ENCODE results near the gene RCCD1. TPM values are rescaled to one million over a fixed set of nuclear protein-coding genes. Genes with fewer than 3 reads are reported as not detected.

Gene RCCD1
- total RNA-seq, 1 experiment from 2014 or later: 38.5 TPM

GRCh38 chr15:90986790-90987507, 32.3 kb downstream of the RCCD1 start:
- ATAC-seq: no peak
- no peaks in the 10 kb centered on the region for H3K9me3 ChIP-seq (ENCODE audit: control insufficient read depth in 1 of 2, insufficient read depth in 1 of 2, low read depth in 1 of 2, low read length in 2 of 2)
- peaks cover 11 to 29% of the 10 kb centered on the region in 2 experiments for H3K36me3 ChIP-seq (ENCODE audit: control insufficient read depth in 1 of 2, insufficient read depth in 2 of 2, low read length in 2 of 2)
- no TSS peak for BruUV-seq (replicated peaks)
- no peaks in the 10 kb centered on the region for H3K9me2 ChIP-seq (ENCODE audit: insufficient read depth)
- H2AFZ ChIP-seq (ENCODE audit: low read depth, low read length, poor library complexity, severe bottlenecking): no peak overlapping the region
- peaks cover 0 to under 1% of the 10 kb centered on the region in 2 experiments; a peak in 1 of 4 replicates for H3K4me1 ChIP-seq (ENCODE audit: control insufficient read depth in 1 of 2, insufficient read depth in 2 of 2, low read length in 2 of 2)
- no peak for TF ChIP-seq SRF (IDR thresholded peaks at IDR 0.05; ENCODE audit: low read depth)
- no peak overlapping the region for H3K4me2 ChIP-seq (ENCODE audit: low read length)
- RAD21 ChIA-PET (ENCODE audit: low non-redundant PET in 1 of 2, low total read pairs in 2 of 2, uncharacterized antibody in 2 of 2, unreplicated experiment in 2 of 2): no interaction called here
- H4K20me1 ChIP-seq (ENCODE audit: insufficient read depth): no peaks in the 10 kb centered on the region
- intact Hi-C loops (cut with micrococcal nuclease): no loop called here
- DNase-seq (ENCODE audit: low read depth, low spot score): no peak
- peaks cover 98% of the 10 kb centered on the region for H3K79me2 ChIP-seq (ENCODE audit: insufficient read depth, low read length)
- POLR2A ChIA-PET: no interaction called here
- no peak overlapping the region for H3K9ac ChIP-seq (ENCODE audit: low read length)
- H3K27ac ChIP-seq (ENCODE audit: low read depth, low read length): no peak overlapping the region
- no peak overlapping the region for H3K4me3 ChIP-seq (replicated peaks in 1 of 2; ENCODE audit: low read depth in 1 of 2, low read length in 2 of 2)
- CTCF ChIA-PET: interaction anchor here (1.3 kb wide), 1 partner anchor 52 kb away, joined by 4 read pairs; the partner anchor contains the start of gene UNC45A
- H3K27me3 ChIP-seq (ENCODE audit: insufficient read depth, low read length): no peaks in the 10 kb centered on the region

- no peak for DNase-seq (ENCODE audit: low read depth, low spot score)
- TF ChIP-seq ZNF274 (IDR thresholded peaks at IDR 0.05; ENCODE audit: low read depth, low read length) (no peak), CBX3 (IDR thresholded peaks at IDR 0.05; ENCODE audit: low read depth) (no peak), ZFX (IDR thresholded peaks at IDR 0.05) (no peak), CEBPB (IDR thresholded peaks at IDR 0.05; ENCODE audit: low read depth) (no peak), RAD21 (IDR thresholded peaks at IDR 0.05; ENCODE audit: low read depth) (no peak), EZH2 (IDR thresholded peaks at IDR 0.05) (no peak), TCF7L2 (IDR thresholded peaks at IDR 0.05; ENCODE audit: borderline replicate concordance, extremely low read depth, insufficient read depth, insufficient read length) (no peak), FOSL1 (IDR thresholded peaks at IDR 0.05; ENCODE audit: low read depth) (no peak), POLR2A (IDR thresholded peaks at IDR 0.05; ENCODE audit: borderline replicate concordance, extremely low read depth, insufficient read depth, insufficient read length) (no peak)
- H3K4me2 ChIP-seq (ENCODE audit: low read length): no peak overlapping the region
- H3K27ac ChIP-seq (ENCODE audit: low read depth, low read length): no peak overlapping the region
- no peaks in the 10 kb centered on the region for H3K9me2 ChIP-seq (ENCODE audit: insufficient read depth)
- no TSS peak for BruUV-seq (replicated peaks)
- no peaks in the 10 kb centered on the region for H4K20me1 ChIP-seq (ENCODE audit: insufficient read depth)
- no peak overlapping the region for H2AFZ ChIP-seq (ENCODE audit: low read depth, low read length, poor library complexity, severe bottlenecking)
- RAD21 ChIA-PET (ENCODE audit: low non-redundant PET in 1 of 2, low total read pairs in 2 of 2, uncharacterized antibody in 2 of 2, unreplicated experiment in 2 of 2): no interaction called here
- ATAC-seq: no peak
- intact Hi-C loops (cut with micrococcal nuclease): no loop called here
- H3K36me3 ChIP-seq (ENCODE audit: control insufficient read depth in 1 of 2, insufficient read depth in 2 of 2, low read length in 2 of 2): peaks cover 8 to 26% of the 10 kb centered on the region in 2 experiments; a peak in 3 of 4 replicates
- H3K27me3 ChIP-seq (ENCODE audit: insufficient read depth, low read length): no peaks in the 10 kb centered on the region
- peaks cover 2 to 8% of the 10 kb centered on the region in 2 experiments for H3K4me1 ChIP-seq (ENCODE audit: control insufficient read depth in 1 of 2, insufficient read depth in 2 of 2, low read length in 2 of 2)
- H3K79me2 ChIP-seq (ENCODE audit: insufficient read depth, low read length): peaks cover 100% of the 10 kb centered on the region
- H3K9me3 ChIP-seq (ENCODE audit: control insufficient read depth in 1 of 2, insufficient read depth in 1 of 2, low read depth in 1 of 2, low read length in 2 of 2): no peaks in the 10 kb centered on the region
- H3K9ac ChIP-seq (ENCODE audit: low read length): no peak overlapping the region
- POLR2A ChIA-PET: no interaction called here
- CTCF ChIA-PET: interaction anchor here (1.3 kb wide), 1 partner anchor 53 kb away, joined by 4 read pairs; the partner anchor contains the start of gene UNC45A
- no peak overlapping the region for H3K4me3 ChIP-seq (replicated peaks in 1 of 2; ENCODE audit: low read depth in 1 of 2, low read length in 2 of 2)
These were observed 33.0 kb downstream of the RCCD1 start for GRCh38 chr15:90987561-90988141.
